Measurements from ENCODE around the gene LOXL1. TPM values are rescaled to one million over a fixed set of nuclear protein-coding genes. Genes with fewer than 3 reads are reported as not detected.

Gene LOXL1
- polyA plus RNA-seq, 1 experiment: 114 TPM

DNA sequence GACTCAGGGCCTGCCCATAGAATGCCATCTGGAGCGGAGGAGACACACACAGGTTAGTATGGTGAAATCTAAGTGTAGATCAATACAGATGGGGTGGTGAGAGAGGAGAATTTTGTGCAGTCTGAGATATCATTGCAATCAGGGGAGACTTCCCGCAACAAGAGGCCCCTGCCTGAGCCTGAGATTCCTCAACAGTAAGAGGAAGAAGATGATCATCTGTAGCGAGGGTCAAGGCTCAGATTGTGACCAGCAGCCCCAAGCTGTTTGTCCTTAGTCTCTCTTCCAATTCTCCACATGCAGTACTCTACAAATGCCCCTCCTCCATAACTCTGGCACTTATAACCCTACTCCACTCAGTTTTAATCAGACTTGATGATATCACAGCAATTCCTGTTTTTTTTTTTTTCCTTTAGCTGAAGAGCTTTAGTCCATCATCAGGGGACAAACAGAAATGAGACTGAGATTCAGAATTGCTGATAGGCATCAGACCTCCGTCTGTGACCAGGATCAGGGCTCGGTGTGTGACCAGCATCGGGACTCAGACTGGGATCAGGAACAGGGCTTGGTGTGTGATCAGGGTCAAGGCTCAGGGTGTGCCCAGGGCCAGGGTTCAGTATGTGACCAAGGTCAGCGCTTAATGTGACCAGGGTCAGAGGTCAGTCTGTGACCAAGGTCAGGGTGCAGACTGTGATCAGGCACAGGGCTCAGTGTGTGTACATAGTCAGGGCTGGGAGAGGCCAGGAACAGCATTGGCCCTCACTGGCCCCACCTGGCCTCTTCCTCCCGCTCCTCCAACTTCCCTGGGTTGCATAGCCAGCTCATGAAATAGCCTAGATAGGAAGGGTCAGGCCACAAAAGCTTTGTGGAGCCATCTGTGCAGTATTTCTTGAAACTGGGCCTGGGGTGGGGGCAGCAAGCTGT is 14.1 kb downstream of the LOXL1 start:
- DNase-seq (ENCODE audit: low read depth, low spot score): no peak
- CTCF ChIA-PET: interaction anchor here (0.7 to 2.6 kb wide), 6 partner anchors 10 to 96 kb away, joined by 3 to 7 read pairs (median 4); no protein-coding TSS in a partner anchor
- Histone ChIP-seq H3K27ac (ENCODE audit: low read depth, low read length) (peak overlapping the region; percentile 88), H3K9me3 (ENCODE audit: control insufficient read depth, insufficient read depth, low read length) (no peaks in the 10 kb centered on the region), H3K27me3 (ENCODE audit: control insufficient read depth, insufficient read depth, low read length) (no peaks in the 10 kb centered on the region), H3K4me3 (ENCODE audit: low read depth, low read length) (no peak overlapping the region)
- TF ChIP-seq, protein P1, sequence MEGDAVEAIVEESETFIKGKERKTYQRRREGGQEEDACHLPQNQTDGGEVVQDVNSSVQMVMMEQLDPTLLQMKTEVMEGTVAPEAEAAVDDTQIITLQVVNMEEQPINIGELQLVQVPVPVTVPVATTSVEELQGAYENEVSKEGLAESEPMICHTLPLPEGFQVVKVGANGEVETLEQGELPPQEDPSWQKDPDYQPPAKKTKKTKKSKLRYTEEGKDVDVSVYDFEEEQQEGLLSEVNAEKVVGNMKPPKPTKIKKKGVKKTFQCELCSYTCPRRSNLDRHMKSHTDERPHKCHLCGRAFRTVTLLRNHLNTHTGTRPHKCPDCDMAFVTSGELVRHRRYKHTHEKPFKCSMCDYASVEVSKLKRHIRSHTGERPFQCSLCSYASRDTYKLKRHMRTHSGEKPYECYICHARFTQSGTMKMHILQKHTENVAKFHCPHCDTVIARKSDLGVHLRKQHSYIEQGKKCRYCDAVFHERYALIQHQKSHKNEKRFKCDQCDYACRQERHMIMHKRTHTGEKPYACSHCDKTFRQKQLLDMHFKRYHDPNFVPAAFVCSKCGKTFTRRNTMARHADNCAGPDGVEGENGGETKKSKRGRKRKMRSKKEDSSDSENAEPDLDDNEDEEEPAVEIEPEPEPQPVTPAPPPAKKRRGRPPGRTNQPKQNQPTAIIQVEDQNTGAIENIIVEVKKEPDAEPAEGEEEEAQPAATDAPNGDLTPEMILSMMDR (IDR thresholded peaks at IDR 0.05; ENCODE audit: low read depth, low read length): no peak
- POLR2A ChIA-PET: interaction anchor here (1.0 to 1.6 kb wide), 3 partner anchors 9 to 33 kb away, joined by 3 to 15 read pairs (median 6); partner anchors contain the start of gene LOXL1

- H3K27me3 ChIP-seq (ENCODE audit: control insufficient read depth, insufficient read depth, low read length): no peaks in the 10 kb centered on the region
- H3K4me3 ChIP-seq (ENCODE audit: low read depth, low read length): no peak overlapping the region
- H3K27ac ChIP-seq (ENCODE audit: low read depth, low read length): peak overlapping the region; percentile 88
- CTCF ChIA-PET: interaction anchor here (0.8 to 2.6 kb wide), 5 partner anchors 10 to 96 kb away, joined by 3 to 7 read pairs (median 5); no protein-coding TSS in a partner anchor
- no peaks in the 10 kb centered on the region for H3K9me3 ChIP-seq (ENCODE audit: control insufficient read depth, insufficient read depth, low read length)
- TF ChIP-seq, protein P1 (IDR thresholded peaks at IDR 0.05; ENCODE audit: low read depth, low read length): no peak
- peak; percentile 88 for DNase-seq (ENCODE audit: low read depth, low spot score)
- POLR2A ChIA-PET: interaction anchor here (1.0 to 1.6 kb wide), 3 partner anchors 8 to 14 kb away, joined by 4 to 15 read pairs (median 6); partner anchors contain the start of gene LOXL1
Measured at GRCh38 chr15:73941044-73941443, 14.8 kb downstream of the LOXL1 start.

- H3K27ac ChIP-seq (ENCODE audit: low read depth, low read length): peak overlapping the region; percentile 88
- H3K9me3 ChIP-seq (ENCODE audit: control insufficient read depth, insufficient read depth, low read length): no peaks in the 10 kb centered on the region
- CTCF ChIA-PET: interaction anchor here (0.8 to 2.6 kb wide), 4 partner anchors 10 to 95 kb away, joined by 3 to 7 read pairs (median 5); no protein-coding TSS in a partner anchor
- POLR2A ChIA-PET: interaction anchor here (1.0 to 1.6 kb wide), 3 partner anchors 8 to 14 kb away, joined by 4 to 15 read pairs (median 6); partner anchors contain the start of gene LOXL1
- DNase-seq (ENCODE audit: low read depth, low spot score): no peak
- TF ChIP-seq, protein P1 (IDR thresholded peaks at IDR 0.05; ENCODE audit: low read depth, low read length): no peak
- no peaks in the 10 kb centered on the region for H3K27me3 ChIP-seq (ENCODE audit: control insufficient read depth, insufficient read depth, low read length)
- no peak overlapping the region for H3K4me3 ChIP-seq (ENCODE audit: low read depth, low read length)
Measured at GRCh38 chr15:73941449-73941848, 15.2 kb downstream of the LOXL1 start.

GRCh38 chr15:73941871-73942635 is 15.8 kb downstream of the LOXL1 start:
- DNase-seq (ENCODE audit: low read depth, low spot score): no peak
- ChIA-PET CTCF (interaction anchor here (0.6 to 1.3 kb wide), 4 partner anchors 9 to 95 kb away, joined by 3 to 7 read pairs (median 4); no protein-coding TSS in a partner anchor), POLR2A (interaction anchor here (1.0 to 1.6 kb wide), 2 partner anchors 7 to 10 kb away, joined by 4 to 6 read pairs; no protein-coding TSS in a partner anchor)
- H3K4me3 ChIP-seq (ENCODE audit: low read depth, low read length): no peak overlapping the region
- H3K27ac ChIP-seq (ENCODE audit: low read depth, low read length): peak overlapping the region; percentile 21
- no peaks in the 10 kb centered on the region for H3K9me3 ChIP-seq (ENCODE audit: control insufficient read depth, insufficient read depth, low read length)
- TF ChIP-seq, protein P1 (IDR thresholded peaks at IDR 0.05; ENCODE audit: low read depth, low read length): no peak
- no peaks in the 10 kb centered on the region for H3K27me3 ChIP-seq (ENCODE audit: control insufficient read depth, insufficient read depth, low read length)

All from AG04450 (cell line).